GM12878 (cell line): ENCODE results near the gene TRIM63. TPM values are rescaled to one million over a fixed set of nuclear protein-coding genes. Genes with fewer than 3 reads are reported as not detected.

Experiments used
- BMI1 ChIP-seq: fragments of 450-650 bp; IDR thresholded peaks from 2 replicates; pipeline ENCODE4 v1.6.1; 2016; ENCODE audit warnings: mild to moderate bottlenecking, moderate library complexity, borderline replicate concordance
- EGR1 ChIP-seq, 2 experiments: IDR thresholded peaks; 1 replicate in 1 of 2; 2 replicates in 1 of 2; pipeline ENCODE4 v1.6.1; 2011 to 2012; ENCODE audit warnings: low read depth in 2 of 2, low read length in 2 of 2, borderline replicate concordance in 1 of 2, mild to moderate bottlenecking in 1 of 2, moderate library complexity in 1 of 2
- JUND ChIP-seq: IDR thresholded peaks from 2 replicates; pipeline ENCODE4 v1.6.1; 2012; ENCODE audit warnings: low read depth, mild to moderate bottlenecking, low read length, improper control_type of control experiment, moderate library complexity
- KLF5 ChIP-seq: fragments of 450-650 bp; IDR thresholded peaks from 2 replicates; pipeline ENCODE4 v1.6.1; 2014; ENCODE audit warnings: mild to moderate bottlenecking; ENCODE audit not compliant: partially characterized antibody
- LARP7 ChIP-seq: fragments of 450-650 bp; IDR thresholded peaks from 2 replicates; pipeline ENCODE4 v1.6.1; 2017; ENCODE audit warnings: mild to moderate bottlenecking
- MXI1 ChIP-seq: fragments of 150-350 bp; IDR thresholded peaks from 2 replicates; pipeline ENCODE4 v1.6.1; 2011; ENCODE audit warnings: low read depth, mild to moderate bottlenecking, inconsistent platforms, low read length, improper control_type of control experiment
- NFYB ChIP-seq: IDR thresholded peaks from 2 replicates; pipeline ENCODE4 v1.6.1; 2011; ENCODE audit warnings: low read depth, mild to moderate bottlenecking, low read length, improper control_type of control experiment, moderate library complexity; ENCODE audit not compliant: insufficient read depth
- POLR2A ChIP-seq: IDR thresholded peaks from 2 replicates; pipeline ENCODE4 v1.6.1; 2011; ENCODE audit warnings: low read depth, mild to moderate bottlenecking, low read length
- POLR2AphosphoS5 ChIP-seq: IDR thresholded peaks from 2 replicates; pipeline ENCODE4 v1.6.1; 2011; ENCODE audit warnings: mild to moderate bottlenecking, low read length, inconsistent platforms
- polyA plus RNA-seq, 11 experiments: library from polyadenylated mRNA; depleted of rRNA in 4 of 11; unstranded in 6 of 11; stranded (reverse) in 5 of 11; fragments of >200 nt; fragmentation: Nextera tagmentation in 4 of 11; fragmentation: Illumina TruSeq in 1 of 11; extraction: Ambion mirVana in 4 of 11; extraction: Trizol in 1 of 11; gene quantifications; 1 replicate in 1 of 11; 2 replicates in 10 of 11; pipeline versions ENCODE4 v1.2.1 to v1.2.3, GENCODE V29; 2011 to 2016; ENCODE audit warnings: inconsistent platforms in 2 of 11, missing spikeins in 2 of 11, low read depth in 1 of 11
- total RNA-seq, 4 experiments: library from RNA; depleted of rRNA in 3 of 4; stranded (reverse); fragments of >200 nt in 3 of 4; fragmentation: Illumina TruSeq in 1 of 4; extraction: Trizol in 1 of 4; gene quantifications; 2 replicates each; pipeline versions ENCODE4 v1.2.1 to v1.2.3, GENCODE V29; 2013 to 2021
- TF ChIP-seq, protein P1 (sequence below): fragments of 450-650 bp; IDR thresholded peaks from 2 replicates; pipeline ENCODE4 v1.6.1; 2017; ENCODE audit warnings: mild to moderate bottlenecking, low read depth, inconsistent platforms; ENCODE audit not compliant: poor library complexity, severe bottlenecking
- TF ChIP-seq, protein P2 (sequence below): fragments of 450-650 bp; conservative IDR thresholded peaks from 2 replicates; pipeline ENCODE4 v1.6.1; 2017; ENCODE audit warnings: mild to moderate bottlenecking, moderate library complexity
- TF ChIP-seq, protein P3 (sequence below): fragments of 450-650 bp; formaldehyde crosslinking; IDR thresholded peaks from 2 replicates; pipeline ENCODE4 v1.4.0; 2022; ENCODE audit warnings: mild to moderate bottlenecking, moderate library complexity
- TF ChIP-seq, protein P4 (sequence below), 3 experiments: IDR thresholded peaks in 2 of 3; conservative IDR thresholded peaks in 1 of 3; 2 replicates each; pipeline ENCODE4 v1.5.1; 2011; ENCODE audit warnings: low read depth in 3 of 3, low read length in 3 of 3, mild to moderate bottlenecking in 3 of 3, control low read depth in 2 of 3, moderate library complexity in 2 of 3, inconsistent platforms in 1 of 3, mixed read lengths in 1 of 3; ENCODE audit not compliant: control insufficient read depth in 2 of 3, insufficient read depth in 1 of 3; ENCODE audit errors: extremely low read depth in 1 of 3
- TF ChIP-seq, protein P5 (sequence below): fragments of 450-650 bp; IDR thresholded peaks from 2 replicates; pipeline ENCODE4 v1.6.1; 2017; ENCODE audit warnings: low read depth, mild to moderate bottlenecking, moderate library complexity

Gene TRIM63
- total and polyA plus RNA-seq, 10 of the 15 experiments (the other 5 are each of a cell fraction or from before 2014, with no cell fraction given) = not detected

DNA sequence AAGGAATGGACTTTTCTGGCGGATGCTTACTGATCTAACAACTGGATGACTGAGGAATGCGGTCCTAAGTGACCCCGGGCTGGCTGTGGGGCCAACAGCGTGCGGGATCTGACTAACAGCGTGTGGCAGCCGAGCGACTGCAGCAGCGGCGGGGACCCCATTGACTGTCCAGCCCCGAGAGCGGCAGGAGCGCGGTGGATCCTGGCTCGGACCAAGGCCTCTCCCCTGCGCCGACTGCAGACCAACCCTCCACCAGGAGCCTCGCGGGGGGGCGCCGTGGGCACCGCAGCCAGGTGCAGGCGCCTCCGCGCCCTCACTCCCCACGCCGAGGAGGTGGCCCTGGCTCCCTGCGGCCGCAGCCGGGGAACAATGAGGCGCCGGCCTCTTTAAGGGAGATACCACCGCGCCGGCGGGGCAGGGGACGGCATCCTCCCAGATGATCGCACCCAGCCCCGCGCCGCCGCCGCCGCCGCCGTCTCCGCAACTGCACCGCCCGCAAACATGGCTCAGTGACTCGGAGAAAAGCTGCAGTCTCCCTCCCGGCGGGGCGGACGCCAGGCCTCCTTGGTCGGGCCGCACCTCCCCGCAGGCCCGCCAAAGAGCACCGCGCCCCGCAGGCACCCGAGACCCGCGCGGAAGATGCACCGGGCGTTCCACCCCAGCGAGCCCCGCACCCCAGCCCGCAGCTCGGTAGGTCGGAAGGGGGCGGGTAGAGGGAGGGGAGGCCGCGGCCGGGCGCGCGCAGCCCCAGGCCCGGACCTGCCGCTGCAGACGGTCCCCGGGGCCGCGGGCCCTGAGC, 43.5 kb upstream of the TRIM63 start (continued):
- TF ChIP-seq, protein P1, sequence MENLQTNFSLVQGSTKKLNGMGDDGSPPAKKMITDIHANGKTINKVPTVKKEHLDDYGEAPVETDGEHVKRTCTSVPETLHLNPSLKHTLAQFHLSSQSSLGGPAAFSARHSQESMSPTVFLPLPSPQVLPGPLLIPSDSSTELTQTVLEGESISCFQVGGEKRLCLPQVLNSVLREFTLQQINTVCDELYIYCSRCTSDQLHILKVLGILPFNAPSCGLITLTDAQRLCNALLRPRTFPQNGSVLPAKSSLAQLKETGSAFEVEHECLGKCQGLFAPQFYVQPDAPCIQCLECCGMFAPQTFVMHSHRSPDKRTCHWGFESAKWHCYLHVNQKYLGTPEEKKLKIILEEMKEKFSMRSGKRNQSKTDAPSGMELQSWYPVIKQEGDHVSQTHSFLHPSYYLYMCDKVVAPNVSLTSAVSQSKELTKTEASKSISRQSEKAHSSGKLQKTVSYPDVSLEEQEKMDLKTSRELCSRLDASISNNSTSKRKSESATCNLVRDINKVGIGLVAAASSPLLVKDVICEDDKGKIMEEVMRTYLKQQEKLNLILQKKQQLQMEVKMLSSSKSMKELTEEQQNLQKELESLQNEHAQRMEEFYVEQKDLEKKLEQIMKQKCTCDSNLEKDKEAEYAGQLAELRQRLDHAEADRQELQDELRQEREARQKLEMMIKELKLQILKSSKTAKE = no peak
- TF ChIP-seq, protein P2, sequence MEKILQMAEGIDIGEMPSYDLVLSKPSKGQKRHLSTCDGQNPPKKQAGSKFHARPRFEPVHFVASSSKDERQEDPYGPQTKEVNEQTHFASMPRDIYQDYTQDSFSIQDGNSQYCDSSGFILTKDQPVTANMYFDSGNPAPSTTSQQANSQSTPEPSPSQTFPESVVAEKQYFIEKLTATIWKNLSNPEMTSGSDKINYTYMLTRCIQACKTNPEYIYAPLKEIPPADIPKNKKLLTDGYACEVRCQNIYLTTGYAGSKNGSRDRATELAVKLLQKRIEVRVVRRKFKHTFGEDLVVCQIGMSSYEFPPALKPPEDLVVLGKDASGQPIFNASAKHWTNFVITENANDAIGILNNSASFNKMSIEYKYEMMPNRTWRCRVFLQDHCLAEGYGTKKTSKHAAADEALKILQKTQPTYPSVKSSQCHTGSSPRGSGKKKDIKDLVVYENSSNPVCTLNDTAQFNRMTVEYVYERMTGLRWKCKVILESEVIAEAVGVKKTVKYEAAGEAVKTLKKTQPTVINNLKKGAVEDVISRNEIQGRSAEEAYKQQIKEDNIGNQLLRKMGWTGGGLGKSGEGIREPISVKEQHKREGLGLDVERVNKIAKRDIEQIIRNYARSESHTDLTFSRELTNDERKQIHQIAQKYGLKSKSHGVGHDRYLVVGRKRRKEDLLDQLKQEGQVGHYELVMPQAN = peak; percentile 43; the same call in 1 of the 2 replicates
- TF ChIP-seq JUND = peak; percentile 48; the same call in 1 of the 2 replicates
- peak in 1 of 2 experiments; percentile 7; a peak in 1 of 3 replicates for TF ChIP-seq EGR1 (IDR thresholded peaks at IDR 0.05; ENCODE audit: borderline replicate concordance in 1 of 2, low read depth in 2 of 2, low read length in 2 of 2)
- TF ChIP-seq, protein P3, sequence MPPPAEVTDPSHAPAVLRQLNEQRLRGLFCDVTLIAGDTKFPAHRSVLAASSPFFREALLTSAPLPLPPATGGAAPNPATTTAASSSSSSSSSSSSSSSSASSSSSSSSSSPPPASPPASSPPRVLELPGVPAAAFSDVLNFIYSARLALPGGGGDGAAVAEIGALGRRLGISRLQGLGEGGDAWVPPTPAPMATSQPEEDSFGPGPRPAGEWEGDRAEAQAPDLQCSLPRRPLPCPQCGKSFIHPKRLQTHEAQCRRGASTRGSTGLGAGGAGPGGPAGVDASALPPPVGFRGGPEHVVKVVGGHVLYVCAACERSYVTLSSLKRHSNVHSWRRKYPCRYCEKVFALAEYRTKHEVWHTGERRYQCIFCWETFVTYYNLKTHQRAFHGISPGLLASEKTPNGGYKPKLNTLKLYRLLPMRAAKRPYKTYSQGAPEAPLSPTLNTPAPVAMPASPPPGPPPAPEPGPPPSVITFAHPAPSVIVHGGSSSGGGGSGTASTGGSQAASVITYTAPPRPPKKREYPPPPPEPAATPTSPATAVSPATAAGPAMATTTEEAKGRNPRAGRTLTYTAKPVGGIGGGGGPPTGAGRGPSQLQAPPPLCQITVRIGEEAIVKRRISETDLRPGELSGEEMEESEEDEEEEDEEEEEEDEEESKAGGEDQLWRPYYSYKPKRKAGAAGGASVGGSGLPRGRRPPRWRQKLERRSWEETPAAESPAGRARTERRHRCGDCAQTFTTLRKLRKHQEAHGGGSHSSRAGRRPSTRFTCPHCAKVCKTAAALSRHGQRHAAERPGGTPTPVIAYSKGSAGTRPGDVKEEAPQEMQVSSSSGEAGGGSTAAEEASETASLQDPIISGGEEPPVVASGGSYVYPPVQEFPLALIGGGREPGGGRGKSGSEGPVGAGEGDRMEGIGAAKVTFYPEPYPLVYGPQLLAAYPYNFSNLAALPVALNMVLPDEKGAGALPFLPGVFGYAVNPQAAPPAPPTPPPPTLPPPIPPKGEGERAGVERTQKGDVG (CRISPR knock-in tag) = no peak
- TF ChIP-seq, protein P4, sequence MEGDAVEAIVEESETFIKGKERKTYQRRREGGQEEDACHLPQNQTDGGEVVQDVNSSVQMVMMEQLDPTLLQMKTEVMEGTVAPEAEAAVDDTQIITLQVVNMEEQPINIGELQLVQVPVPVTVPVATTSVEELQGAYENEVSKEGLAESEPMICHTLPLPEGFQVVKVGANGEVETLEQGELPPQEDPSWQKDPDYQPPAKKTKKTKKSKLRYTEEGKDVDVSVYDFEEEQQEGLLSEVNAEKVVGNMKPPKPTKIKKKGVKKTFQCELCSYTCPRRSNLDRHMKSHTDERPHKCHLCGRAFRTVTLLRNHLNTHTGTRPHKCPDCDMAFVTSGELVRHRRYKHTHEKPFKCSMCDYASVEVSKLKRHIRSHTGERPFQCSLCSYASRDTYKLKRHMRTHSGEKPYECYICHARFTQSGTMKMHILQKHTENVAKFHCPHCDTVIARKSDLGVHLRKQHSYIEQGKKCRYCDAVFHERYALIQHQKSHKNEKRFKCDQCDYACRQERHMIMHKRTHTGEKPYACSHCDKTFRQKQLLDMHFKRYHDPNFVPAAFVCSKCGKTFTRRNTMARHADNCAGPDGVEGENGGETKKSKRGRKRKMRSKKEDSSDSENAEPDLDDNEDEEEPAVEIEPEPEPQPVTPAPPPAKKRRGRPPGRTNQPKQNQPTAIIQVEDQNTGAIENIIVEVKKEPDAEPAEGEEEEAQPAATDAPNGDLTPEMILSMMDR (IDR thresholded peaks at IDR 0.05 in 2 of 3, conservative IDR thresholded peaks at IDR 0.05 in 1 of 3; ENCODE audit: control insufficient read depth in 2 of 3, extremely low read depth in 1 of 3, insufficient read depth in 1 of 3, low read depth in 3 of 3, low read length in 3 of 3) = peak in 1 of 3 experiments; percentile 9; a peak in 1 of 6 replicates
- TF ChIP-seq POLR2A = peak; percentile 69
- TF ChIP-seq POLR2AphosphoS5 = 0 out of 2 replicates have a peak, but pooled peaks have one; percentile 20
- TF ChIP-seq KLF5 = peak; percentile 96
- TF ChIP-seq NFYB = no peak
- TF ChIP-seq MXI1 = peak; percentile 47
- TF ChIP-seq, protein P5, sequence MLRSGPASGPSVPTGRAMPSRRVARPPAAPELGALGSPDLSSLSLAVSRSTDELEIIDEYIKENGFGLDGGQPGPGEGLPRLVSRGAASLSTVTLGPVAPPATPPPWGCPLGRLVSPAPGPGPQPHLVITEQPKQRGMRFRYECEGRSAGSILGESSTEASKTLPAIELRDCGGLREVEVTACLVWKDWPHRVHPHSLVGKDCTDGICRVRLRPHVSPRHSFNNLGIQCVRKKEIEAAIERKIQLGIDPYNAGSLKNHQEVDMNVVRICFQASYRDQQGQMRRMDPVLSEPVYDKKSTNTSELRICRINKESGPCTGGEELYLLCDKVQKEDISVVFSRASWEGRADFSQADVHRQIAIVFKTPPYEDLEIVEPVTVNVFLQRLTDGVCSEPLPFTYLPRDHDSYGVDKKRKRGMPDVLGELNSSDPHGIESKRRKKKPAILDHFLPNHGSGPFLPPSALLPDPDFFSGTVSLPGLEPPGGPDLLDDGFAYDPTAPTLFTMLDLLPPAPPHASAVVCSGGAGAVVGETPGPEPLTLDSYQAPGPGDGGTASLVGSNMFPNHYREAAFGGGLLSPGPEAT = peak; percentile 63
- TF ChIP-seq LARP7 = peak; percentile 49; the same call in 1 of the 2 replicates
- TF ChIP-seq BMI1 = no peak
